H9 (cell line): ENCODE measurements around the gene SHC1. TPM values are rescaled to one million over a fixed set of nuclear protein-coding genes. Genes with fewer than 3 reads are reported as not detected.
A peak's percentile ranks its signal among the peaks of the same experiment; 100 is the strongest.

Experiments used
- DNase-seq: peaks from one replicate; pipeline ENCODE4 v3.0.0-alpha.2; 2017
- H2AFZ ChIP-seq: one replicate; pipeline ENCODE4 v1.6.1; 2013; ENCODE audit warnings: mild to moderate bottlenecking, low read length, control low read depth, moderate library complexity
- H2AK5ac ChIP-seq: 2 replicates; pipeline ENCODE4 v1.6.1; 2013; ENCODE audit warnings: low read length, control low read depth, mixed read lengths; ENCODE audit not compliant: insufficient read length
- H2BK120ac ChIP-seq: one replicate; pipeline ENCODE4 v1.6.1; 2013; ENCODE audit warnings: low read depth, mild to moderate bottlenecking, low read length, control low read depth, inconsistent platforms; ENCODE audit not compliant: poor library complexity, severe bottlenecking
- H2BK12ac ChIP-seq: 2 replicates; pipeline ENCODE4 v1.6.1; 2013; ENCODE audit warnings: low read length, control low read depth, mixed read lengths, low read depth; ENCODE audit not compliant: insufficient read length
- H2BK15ac ChIP-seq: 2 replicates; pipeline ENCODE4 v1.6.1; 2013; ENCODE audit warnings: low read depth, low read length, control low read depth
- H2BK20ac ChIP-seq: one replicate; pipeline ENCODE4 v1.6.1; 2013; ENCODE audit warnings: low read depth, mild to moderate bottlenecking, low read length, control low read depth, inconsistent platforms; ENCODE audit not compliant: poor library complexity, severe bottlenecking
- H2BK5ac ChIP-seq: 2 replicates; pipeline ENCODE4 v1.6.1; 2013; ENCODE audit warnings: low read length, control low read depth, mixed read lengths; ENCODE audit not compliant: insufficient read length
- H3K14ac ChIP-seq: 2 replicates; pipeline ENCODE4 v1.6.1; 2013; ENCODE audit warnings: low read length, control low read depth; ENCODE audit not compliant: insufficient read depth
- H3K18ac ChIP-seq: 2 replicates; pipeline ENCODE4 v1.6.1; 2013; ENCODE audit warnings: low read depth, mild to moderate bottlenecking, mixed read lengths, low read length, control low read depth; ENCODE audit not compliant: insufficient read length
- H3K23ac ChIP-seq: 2 replicates; pipeline ENCODE4 v1.6.1; 2013; ENCODE audit warnings: low read length, control low read depth, mixed read lengths, low read depth; ENCODE audit not compliant: insufficient read length
- H3K23me2 ChIP-seq: 2 replicates; pipeline ENCODE4 v1.6.1; 2013; ENCODE audit warnings: low read depth, mild to moderate bottlenecking, mixed read lengths, low read length, control low read depth; ENCODE audit not compliant: insufficient read length, poor library complexity, severe bottlenecking
- H3K27ac ChIP-seq: 2 replicates; pipeline ENCODE4 v1.5.1; 2013; ENCODE audit warnings: low read length, control low read depth, mixed read lengths, low read depth; ENCODE audit not compliant: insufficient read length
- H3K27me3 ChIP-seq: 2 replicates; pipeline ENCODE4 v1.6.1; 2013; ENCODE audit warnings: low read length, control low read depth, inconsistent platforms; ENCODE audit not compliant: insufficient read depth
- H3K4ac ChIP-seq: 2 replicates; pipeline ENCODE4 v1.6.1; 2013; ENCODE audit warnings: low read depth, mild to moderate bottlenecking, control low read depth, inconsistent platforms, low read length, moderate library complexity
- H3K4me1 ChIP-seq: 2 replicates; pipeline ENCODE4 v1.6.1; 2013; ENCODE audit warnings: low read length, control low read depth, inconsistent platforms; ENCODE audit not compliant: insufficient read depth
- H3K4me2 ChIP-seq: 2 replicates; pipeline ENCODE4 v1.6.1; 2013; ENCODE audit warnings: low read length, control low read depth, mixed read lengths; ENCODE audit not compliant: insufficient read length, insufficient read depth
- H3K56ac ChIP-seq: 2 replicates; pipeline ENCODE4 v1.6.1; 2013; ENCODE audit warnings: low read depth, mild to moderate bottlenecking, mixed read lengths, low read length, control low read depth; ENCODE audit not compliant: insufficient read length
- H3K79me1 ChIP-seq: 2 replicates; pipeline ENCODE4 v1.6.1; 2013; ENCODE audit warnings: low read depth, mild to moderate bottlenecking, moderate library complexity, low read length, control low read depth, inconsistent platforms; ENCODE audit not compliant: insufficient read depth, poor library complexity, severe bottlenecking
- H3K79me2 ChIP-seq: 2 replicates; pipeline ENCODE4 v1.6.1; 2013; ENCODE audit warnings: low read length, control low read depth, inconsistent platforms; ENCODE audit not compliant: insufficient read depth
- H3K9ac ChIP-seq: 2 replicates; pipeline ENCODE4 v1.6.1; 2013; ENCODE audit warnings: low read length, control low read depth, mixed read lengths; ENCODE audit not compliant: insufficient read length; ENCODE audit errors: extremely low read depth
- H3K9me3 ChIP-seq: one replicate; pipeline ENCODE4 v1.6.1; 2013; ENCODE audit warnings: low read depth, low read length, inconsistent platforms; ENCODE audit not compliant: control insufficient read depth
- H3T11ph ChIP-seq: one replicate; pipeline ENCODE4 v1.6.1; 2013; ENCODE audit warnings: mild to moderate bottlenecking, low read length, control low read depth, inconsistent platforms
- H4K20me1 ChIP-seq: one replicate; pipeline ENCODE4 v1.6.1; 2013; ENCODE audit not compliant: control insufficient read depth, insufficient read length, insufficient read depth
- H4K5ac ChIP-seq: 2 replicates; pipeline ENCODE4 v1.6.1; 2013; ENCODE audit warnings: low read depth, mild to moderate bottlenecking, mixed read lengths, low read length, control low read depth; ENCODE audit not compliant: insufficient read length
- H4K8ac ChIP-seq: replicated peaks from 2 replicates; pipeline ENCODE4 v1.6.1; 2013; ENCODE audit warnings: low read length, control low read depth, mixed read lengths, low read depth; ENCODE audit not compliant: insufficient read length
- H4K91ac ChIP-seq: 2 replicates; pipeline ENCODE4 v1.6.1; 2013; ENCODE audit warnings: low read depth, mild to moderate bottlenecking, moderate library complexity, mixed read lengths, low read length, control low read depth; ENCODE audit not compliant: insufficient read length
- H3K27ac Mint-ChIP-seq, 3 experiments: 2 replicates in 2 of 3; 3 replicates in 1 of 3; pipeline ENCODE4 v1.8.0; 2020 to 2021; ENCODE audit warnings: mixed read lengths in 3 of 3, mild to moderate bottlenecking in 1 of 3, moderate library complexity in 1 of 3
- H3K27me3 Mint-ChIP-seq: 2 replicates; pipeline ENCODE4 v1.8.0; 2021; ENCODE audit warnings: low read depth, mild to moderate bottlenecking, moderate library complexity, mixed read lengths
- H3K36me3 Mint-ChIP-seq, 3 experiments: 2 replicates in 2 of 3; 3 replicates in 1 of 3; pipeline ENCODE4 v1.8.0; 2020 to 2021; ENCODE audit warnings: low read depth in 3 of 3, mixed read lengths in 3 of 3; ENCODE audit not compliant: insufficient read depth in 1 of 3
- H3K4me1 Mint-ChIP-seq, 2 experiments: 2 replicates each; pipeline ENCODE4 v1.8.0; 2020; ENCODE audit warnings: mixed read lengths in 2 of 2
- H3K4me3 Mint-ChIP-seq, 2 experiments: 2 replicates in 1 of 2; 3 replicates in 1 of 2; pipeline ENCODE4 v1.8.0; 2020 to 2021; ENCODE audit warnings: mild to moderate bottlenecking in 2 of 2, mixed read lengths in 2 of 2, moderate library complexity in 1 of 2
- H3K9me3 Mint-ChIP-seq, 2 experiments: 2 replicates in 1 of 2; 3 replicates in 1 of 2; pipeline ENCODE4 v1.8.0; 2020; ENCODE audit warnings: mild to moderate bottlenecking in 2 of 2, mixed read lengths in 2 of 2, moderate library complexity in 1 of 2
- CTCF ChIP-seq: fragments of 200-600 bp; sonication (generic); conservative IDR thresholded peaks from 3 replicates; pipeline ENCODE4 v1.8.0; 2021; ENCODE audit warnings: antibody characterized with exemption, mild to moderate bottlenecking
- WGBS: extraction: QIAGEN DNeasy Blood & Tissue Kit; methylation state at CpG from one replicate; pipeline ENCODE4 v1.1.7; 2013; ENCODE audit warnings: missing lambda C conversion rate, low lambda C conversion rate, mixed read lengths; ENCODE audit not compliant: insufficient read length; ENCODE audit errors: extremely low coverage; 5-methylcytosine and 5-hydroxymethylcytosine counted together
- total RNA-seq: library from RNA; stranded (reverse); gene quantifications from 2 replicates; pipeline ENCODE4 v1.2.1, GENCODE V29; 2021

The SHC1 gene
- total RNA-seq, 1 experiment from 2014 or later, result 168 TPM

DNA sequence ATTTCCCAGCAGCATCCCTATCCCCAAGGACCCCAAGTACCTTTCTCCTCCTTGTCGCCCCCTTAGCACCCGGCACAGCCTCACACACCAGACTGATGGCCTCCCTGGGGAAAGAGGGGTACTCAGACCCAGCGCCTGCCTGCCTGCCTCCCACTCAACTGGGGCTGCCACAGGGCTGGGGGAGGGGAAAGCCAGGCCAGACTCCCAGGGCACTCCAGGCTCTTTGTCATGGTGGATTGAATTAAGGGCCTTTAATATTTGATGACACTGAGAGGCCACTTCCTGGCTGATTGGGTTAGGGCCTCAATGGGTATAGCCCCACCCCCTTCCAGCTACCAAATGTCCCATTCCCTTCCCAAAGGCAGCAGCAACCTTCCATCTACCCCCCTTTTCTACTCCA, 1.8 kb downstream of the SHC1 start:
- H3K56ac ChIP-seq, result no peak overlapping the region
- H2AFZ ChIP-seq, result no peak overlapping the region
- H3K23ac ChIP-seq, result no peak overlapping the region
- H3K14ac ChIP-seq, result no peak overlapping the region; the same call in 1 of the 2 replicates
- H2AK5ac ChIP-seq, result no peak overlapping the region
- peaks cover 10% of the 10 kb centered on the region; the same call in 1 of the 2 replicates for H3K79me2 ChIP-seq
- no peak overlapping the region for H2BK5ac ChIP-seq
- no peak overlapping the region for H4K8ac ChIP-seq
- peaks cover 30% of the 10 kb centered on the region for H3K23me2 ChIP-seq
- H3K79me1 ChIP-seq, result peaks cover 7% of the 10 kb centered on the region
- no peak overlapping the region for H2BK120ac ChIP-seq
- no peak overlapping the region for H3K4ac ChIP-seq
- peak overlapping the region; percentile 77 for H3K4me2 ChIP-seq
- no peak overlapping the region for H2BK12ac ChIP-seq
- Mint-ChIP-seq H3K9me3 (no peaks in the 10 kb centered on the region), H3K27me3 (no peaks in the 10 kb centered on the region), H3K4me3 (peak overlapping the region in 1 of 2 experiments; percentile 96; a peak in 4 of 5 replicates), H3K27ac (peak overlapping the region; percentile 19 to 95 (median 74); a peak in 5 of 7 replicates), H3K4me1 (peaks cover 43 to 46% of the 10 kb centered on the region in 2 experiments), H3K36me3 (peaks cover 36 to 55% (median 47%) of the 10 kb centered on the region in 3 experiments)
- TF ChIP-seq CTCF, result no peak
- WGBS, result no CpG with 5 or more reads among the region's 3 CpGs
- H2BK15ac ChIP-seq, result no peak overlapping the region
- H3K27ac ChIP-seq, result no peak overlapping the region
- H3K4me1 ChIP-seq, result peaks cover 4% of the 10 kb centered on the region; the same call in 1 of the 2 replicates
- H4K5ac ChIP-seq, result no peak overlapping the region
- peak overlapping the region; percentile 59 for H3K9ac ChIP-seq
- no peak overlapping the region for H3K18ac ChIP-seq
- H4K20me1 ChIP-seq, result peaks cover 2% of the 10 kb centered on the region
- DNase-seq, result no peak
- H4K91ac ChIP-seq, result no peak overlapping the region
- no peak overlapping the region for H2BK20ac ChIP-seq
- H3K27me3 ChIP-seq, result no peaks in the 10 kb centered on the region
- no peak overlapping the region for H3T11ph ChIP-seq
- H3K9me3 ChIP-seq, result no peaks in the 10 kb centered on the region
